MM.1S (cell line): Measurements from ENCODE around the gene SLC35F3.

Experiments
- DNase-seq: peaks from one replicate; pipeline ENCODE4 v3.0.0-alpha.2; 2015
- H2AFZ ChIP-seq: fragments of 300-600 bp; sonication (generic); 2 replicates; pipeline ENCODE4 v1.6.0; 2016; ENCODE audit warnings: antibody characterized with exemption, low read length
- H3F3A ChIP-seq: fragments of 300-600 bp; sonication (generic); 2 replicates; pipeline ENCODE4 v1.6.1; 2016; ENCODE audit warnings: mild to moderate bottlenecking, antibody characterized with exemption, low read length, moderate library complexity, mixed read lengths; ENCODE audit not compliant: insufficient read depth
- H3K27ac ChIP-seq: fragments of 300-600 bp; sonication (generic); 2 replicates; pipeline ENCODE4 v1.5.1; 2016; ENCODE audit warnings: mild to moderate bottlenecking, low read length
- H3K27me3 ChIP-seq: fragments of 300-600 bp; sonication (generic); replicated peaks from 2 replicates; pipeline ENCODE4 v1.6.0; 2016; ENCODE audit warnings: low read length; ENCODE audit not compliant: insufficient read depth
- H3K36me3 ChIP-seq: fragments of 300-600 bp; sonication (generic); replicated peaks from 2 replicates; pipeline ENCODE4 v1.6.1; 2016; ENCODE audit warnings: mild to moderate bottlenecking, low read length, mixed read lengths; ENCODE audit not compliant: insufficient read depth
- H3K4me1 ChIP-seq: fragments of 300-600 bp; sonication (generic); 2 replicates; pipeline ENCODE4 v1.6.1; 2016; ENCODE audit warnings: low read length, mixed read lengths
- H3K4me2 ChIP-seq: fragments of 300-600 bp; sonication (generic); 2 replicates; pipeline ENCODE4 v1.6.0; 2016; ENCODE audit warnings: low read depth, low read length
- H3K4me3 ChIP-seq: fragments of 300-600 bp; sonication (generic); 2 replicates; pipeline ENCODE4 v1.5.1; 2016; ENCODE audit warnings: low read length, mixed read lengths
- H3K79me2 ChIP-seq: fragments of 300-600 bp; sonication (generic); 2 replicates; pipeline ENCODE4 v1.6.1; 2016; ENCODE audit warnings: mixed run types, low read length, mixed read lengths
- H3K9ac ChIP-seq: fragments of 300-600 bp; sonication (generic); 2 replicates; pipeline ENCODE4 v1.6.1; 2016; ENCODE audit warnings: low read length, mixed read lengths
- H3K9me2 ChIP-seq: fragments of 300-600 bp; sonication (generic); replicated peaks from 2 replicates; pipeline ENCODE4 v1.6.1; 2016; ENCODE audit warnings: mild to moderate bottlenecking, low read length, mixed read lengths; ENCODE audit not compliant: insufficient read depth
- H3K9me3 ChIP-seq: fragments of 300-600 bp; sonication (generic); replicated peaks from 2 replicates; pipeline ENCODE4 v1.6.1; 2016; ENCODE audit warnings: mild to moderate bottlenecking, low read length, mixed read lengths; ENCODE audit not compliant: insufficient read depth
- H4K20me1 ChIP-seq: fragments of 300-600 bp; sonication (generic); 2 replicates; pipeline ENCODE4 v1.6.1; 2016; ENCODE audit warnings: mild to moderate bottlenecking, low read length, moderate library complexity, mixed read lengths; ENCODE audit not compliant: insufficient read depth
- EZH2 ChIP-seq: fragments of 300-600 bp; sonication (generic); optimal IDR thresholded peaks from 2 replicates; pipeline ENCODE3; 2017; ENCODE audit warnings: low read depth, mild to moderate bottlenecking, antibody characterized with exemption, low read length, mixed read lengths
- EZH2phosphoT487 ChIP-seq: fragments of 300-600 bp; sonication (generic); IDR thresholded peaks from 2 replicates; pipeline ENCODE4 v1.6.1; 2018; ENCODE audit warnings: antibody characterized with exemption, low read length
- TF ChIP-seq, protein P1 (sequence below): fragments of 300-600 bp; sonication (generic); IDR thresholded peaks from 2 replicates; pipeline ENCODE4 v1.5.1; 2016; ENCODE audit warnings: antibody characterized with exemption, low read length, mixed read lengths

Gene SLC35F3

DNA sequence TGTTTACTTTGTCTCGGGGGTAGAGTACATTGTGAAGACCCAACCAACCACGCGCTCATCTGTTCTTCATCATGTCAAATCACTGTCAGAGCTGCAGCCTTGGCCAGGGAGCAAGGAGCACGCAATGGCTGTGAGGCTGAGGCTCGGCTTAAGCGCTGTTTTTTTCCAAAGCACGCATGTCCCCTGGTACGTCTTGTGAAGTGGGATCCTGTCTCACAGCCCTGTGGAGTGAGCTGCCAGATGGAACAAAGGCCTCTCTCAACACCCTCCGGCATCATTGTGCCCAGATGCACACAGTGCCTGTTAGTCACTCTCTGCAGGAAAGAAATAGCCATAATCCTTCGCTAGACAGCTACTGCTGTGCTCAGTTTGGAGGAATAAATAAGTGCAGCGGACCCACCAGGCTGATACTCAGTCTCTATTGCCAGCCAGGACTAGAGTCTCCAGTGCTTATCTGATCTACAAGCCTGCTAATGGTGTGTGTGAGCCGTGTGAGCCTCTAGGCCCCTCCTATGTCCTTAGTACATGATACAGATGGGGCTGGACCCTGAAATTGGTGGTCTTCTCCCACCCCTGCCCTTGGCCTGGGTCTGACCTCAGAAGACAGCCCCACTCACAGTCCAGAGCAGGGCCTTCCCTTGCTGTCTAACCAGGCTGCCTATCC lies 377.5 kb downstream of the SLC35F3 start:
- Histone ChIP-seq H3K9ac (no peak overlapping the region), H2AFZ (no peak overlapping the region), H3K4me3 (no peak overlapping the region), H3K79me2 (no peaks in the 10 kb centered on the region), H3F3A (no peaks in the 10 kb centered on the region), H3K4me2 (no peak overlapping the region), H3K27me3 (no peaks in the 10 kb centered on the region), H3K9me2 (no peaks in the 10 kb centered on the region), H4K20me1 (no peaks in the 10 kb centered on the region), H3K36me3 (no peaks in the 10 kb centered on the region), H3K9me3 (no peaks in the 10 kb centered on the region), H3K27ac (no peak overlapping the region), H3K4me1 (no peaks in the 10 kb centered on the region)
- no peak for DNase-seq
- TF ChIP-seq, protein P1, sequence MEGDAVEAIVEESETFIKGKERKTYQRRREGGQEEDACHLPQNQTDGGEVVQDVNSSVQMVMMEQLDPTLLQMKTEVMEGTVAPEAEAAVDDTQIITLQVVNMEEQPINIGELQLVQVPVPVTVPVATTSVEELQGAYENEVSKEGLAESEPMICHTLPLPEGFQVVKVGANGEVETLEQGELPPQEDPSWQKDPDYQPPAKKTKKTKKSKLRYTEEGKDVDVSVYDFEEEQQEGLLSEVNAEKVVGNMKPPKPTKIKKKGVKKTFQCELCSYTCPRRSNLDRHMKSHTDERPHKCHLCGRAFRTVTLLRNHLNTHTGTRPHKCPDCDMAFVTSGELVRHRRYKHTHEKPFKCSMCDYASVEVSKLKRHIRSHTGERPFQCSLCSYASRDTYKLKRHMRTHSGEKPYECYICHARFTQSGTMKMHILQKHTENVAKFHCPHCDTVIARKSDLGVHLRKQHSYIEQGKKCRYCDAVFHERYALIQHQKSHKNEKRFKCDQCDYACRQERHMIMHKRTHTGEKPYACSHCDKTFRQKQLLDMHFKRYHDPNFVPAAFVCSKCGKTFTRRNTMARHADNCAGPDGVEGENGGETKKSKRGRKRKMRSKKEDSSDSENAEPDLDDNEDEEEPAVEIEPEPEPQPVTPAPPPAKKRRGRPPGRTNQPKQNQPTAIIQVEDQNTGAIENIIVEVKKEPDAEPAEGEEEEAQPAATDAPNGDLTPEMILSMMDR: no peak
- no peak for TF ChIP-seq EZH2phosphoT487

DNA sequence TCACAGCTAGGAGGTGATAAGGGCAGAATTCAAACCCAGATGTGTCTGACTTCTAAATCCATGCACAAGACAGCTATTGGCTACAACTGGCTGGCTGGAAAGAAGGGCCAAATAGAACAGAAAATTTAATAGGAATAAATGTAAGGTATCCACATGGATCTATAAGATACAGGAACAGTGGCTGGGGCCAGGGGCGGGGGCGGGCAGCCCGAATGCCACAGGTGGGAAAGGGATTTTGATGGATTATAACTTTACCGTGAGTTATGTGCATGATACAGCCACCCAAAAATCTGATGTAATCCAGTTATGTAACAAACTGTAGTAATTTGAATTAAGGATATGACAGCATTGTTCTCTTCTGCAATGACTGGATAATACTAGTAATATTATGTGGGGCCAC lies 381.7 kb downstream of the SLC35F3 start:
- no peak overlapping the region for H3K4me3 ChIP-seq
- no peak for DNase-seq
- TF ChIP-seq, protein P1: no peak
- TF ChIP-seq EZH2 (no peak), EZH2phosphoT487 (no peak)
- H3K27ac ChIP-seq: no peak overlapping the region
- no peak overlapping the region for H3K4me2 ChIP-seq
- no peaks in the 10 kb centered on the region for H3K27me3 ChIP-seq
- H3K9me3 ChIP-seq: no peaks in the 10 kb centered on the region
- no peaks in the 10 kb centered on the region for H3K4me1 ChIP-seq
- no peaks in the 10 kb centered on the region for H3F3A ChIP-seq
- H3K36me3 ChIP-seq: no peaks in the 10 kb centered on the region
- H4K20me1 ChIP-seq: no peaks in the 10 kb centered on the region
- no peaks in the 10 kb centered on the region for H3K9me2 ChIP-seq
- no peak overlapping the region for H2AFZ ChIP-seq
- H3K9ac ChIP-seq: no peak overlapping the region
- no peaks in the 10 kb centered on the region for H3K79me2 ChIP-seq

DNA sequence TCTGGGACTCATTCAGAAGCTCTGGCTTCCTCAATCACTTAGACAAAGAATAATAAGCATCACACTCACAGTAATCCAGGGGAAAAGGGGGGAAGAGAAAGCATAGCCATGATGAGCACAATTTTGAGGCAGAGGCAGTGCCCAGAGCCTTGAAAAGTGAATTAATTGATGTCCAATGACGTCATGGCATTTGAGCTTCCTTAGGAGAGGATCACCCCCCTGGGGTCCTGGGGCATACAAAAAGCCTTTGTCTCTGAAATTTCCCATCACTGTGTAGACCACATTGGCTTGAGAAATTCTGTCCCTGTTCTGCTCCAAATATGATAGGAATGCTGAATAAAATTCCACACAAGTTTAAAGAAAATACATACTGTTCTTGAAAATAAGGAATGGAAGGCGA lies 384.5 kb downstream of the SLC35F3 start:
- Histone ChIP-seq H3F3A (no peaks in the 10 kb centered on the region), H4K20me1 (no peaks in the 10 kb centered on the region), H2AFZ (no peak overlapping the region), H3K79me2 (no peaks in the 10 kb centered on the region), H3K9me3 (no peaks in the 10 kb centered on the region), H3K4me1 (no peaks in the 10 kb centered on the region), H3K27ac (no peak overlapping the region), H3K9me2 (no peaks in the 10 kb centered on the region), H3K27me3 (no peaks in the 10 kb centered on the region), H3K4me2 (no peak overlapping the region), H3K9ac (no peak overlapping the region), H3K36me3 (no peaks in the 10 kb centered on the region), H3K4me3 (no peak overlapping the region)
- no peak for DNase-seq
- TF ChIP-seq EZH2phosphoT487 (no peak), EZH2 (no peak)
- TF ChIP-seq, protein P1: no peak
